ENCODE measurements around the gene P2RY14.

DNA sequence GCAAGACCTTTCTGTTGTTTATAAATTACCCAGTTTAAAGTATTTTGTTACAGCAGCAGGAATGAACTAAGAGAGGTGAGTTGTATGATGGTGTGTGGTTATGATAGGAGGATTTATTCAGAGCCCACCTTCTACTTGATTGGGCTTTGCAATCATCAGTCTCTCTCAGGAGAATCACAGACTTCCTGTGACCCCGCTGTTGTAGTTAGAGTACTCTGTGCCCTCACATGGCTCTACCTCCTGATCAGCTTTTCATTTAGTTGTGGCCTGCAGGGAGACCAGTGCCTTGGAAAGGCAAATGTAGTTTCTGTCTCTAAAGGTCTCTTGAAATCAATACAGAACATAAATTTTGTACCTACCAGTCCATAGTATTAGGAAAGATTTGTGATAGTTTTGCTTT is 7.6 kb upstream of the P2RY14 start:
- TF ChIP-seq PPARG (CRISPR knock-in tag; conservative IDR thresholded peaks at IDR 0.05): no peak
- TF ChIP-seq, protein P1, sequence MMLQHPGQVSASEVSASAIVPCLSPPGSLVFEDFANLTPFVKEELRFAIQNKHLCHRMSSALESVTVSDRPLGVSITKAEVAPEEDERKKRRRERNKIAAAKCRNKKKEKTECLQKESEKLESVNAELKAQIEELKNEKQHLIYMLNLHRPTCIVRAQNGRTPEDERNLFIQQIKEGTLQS (CRISPR knock-in tag; IDR thresholded peaks at IDR 0.05): no peak
- TF ChIP-seq, protein P2, sequence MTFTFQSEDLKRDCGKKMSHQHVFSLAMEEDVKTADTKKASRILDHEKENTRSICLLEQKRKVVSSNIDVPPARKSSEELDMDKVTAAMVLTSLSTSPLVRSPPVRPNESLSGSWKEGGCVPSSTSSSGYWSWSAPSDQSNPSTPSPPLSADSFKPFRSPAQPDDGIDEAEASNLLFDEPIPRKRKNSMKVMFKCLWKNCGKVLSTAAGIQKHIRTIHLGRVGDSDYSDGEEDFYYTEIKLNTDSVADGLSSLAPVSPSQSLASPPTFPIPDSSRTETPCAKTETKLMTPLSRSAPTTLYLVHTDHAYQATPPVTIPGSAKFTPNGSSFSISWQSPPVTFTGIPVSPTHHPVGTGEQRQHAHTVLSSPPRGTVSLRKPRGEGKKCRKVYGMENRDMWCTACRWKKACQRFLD (CRISPR knock-in tag; IDR thresholded peaks at IDR 0.05; ENCODE audit: borderline replicate concordance): no peak
- TF ChIP-seq ZNF510 (CRISPR knock-in tag; IDR thresholded peaks at IDR 0.05; ENCODE audit: low read depth): no peak

Data from HepG2 (cell line).